Measurements from ENCODE around the gene FOS. TPM values are rescaled to one million over a fixed set of nuclear protein-coding genes. Genes with fewer than 3 reads are reported as not detected.
"Not testable (repeated sequence)": the region's sequence is repeated elsewhere in the genome, so short reads cannot be mapped to it uniquely, and the experiment has no call there.

FOS gene
- 12.7 and 15.5 TPM in 2 replicates for total RNA-seq

DNA sequence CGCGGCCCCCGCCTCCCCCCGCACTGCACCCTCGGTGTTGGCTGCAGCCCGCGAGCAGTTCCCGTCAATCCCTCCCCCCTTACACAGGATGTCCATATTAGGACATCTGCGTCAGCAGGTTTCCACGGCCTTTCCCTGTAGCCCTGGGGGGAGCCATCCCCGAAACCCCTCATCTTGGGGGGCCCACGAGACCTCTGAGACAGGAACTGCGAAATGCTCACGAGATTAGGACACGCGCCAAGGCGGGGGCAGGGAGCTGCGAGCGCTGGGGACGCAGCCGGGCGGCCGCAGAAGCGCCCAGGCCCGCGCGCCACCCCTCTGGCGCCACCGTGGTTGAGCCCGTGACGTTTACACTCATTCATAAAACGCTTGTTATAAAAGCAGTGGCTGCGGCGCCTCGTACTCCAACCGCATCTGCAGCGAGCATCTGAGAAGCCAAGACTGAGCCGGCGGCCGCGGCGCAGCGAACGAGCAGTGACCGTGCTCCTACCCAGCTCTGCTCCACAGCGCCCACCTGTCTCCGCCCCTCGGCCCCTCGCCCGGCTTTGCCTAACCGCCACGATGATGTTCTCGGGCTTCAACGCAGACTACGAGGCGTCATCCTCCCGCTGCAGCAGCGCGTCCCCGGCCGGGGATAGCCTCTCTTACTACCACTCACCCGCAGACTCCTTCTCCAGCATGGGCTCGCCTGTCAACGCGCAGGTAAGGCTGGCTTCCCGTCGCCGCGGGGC, at the start of gene FOS:
TSS of gene FOS (plus strand) at position 407 of the 731 bp plus-strand sequence. CDS start at position 562, 155 bp downstream.
- intact Hi-C loops (cut with micrococcal nuclease), result loop anchor here (1.0 to 5.0 kb wide), 7 partner anchors 16 to 1194 kb away; partner anchors contain the start of genes ALDH6A1, EIF2B2, LIN52 and TMED10

DNA sequence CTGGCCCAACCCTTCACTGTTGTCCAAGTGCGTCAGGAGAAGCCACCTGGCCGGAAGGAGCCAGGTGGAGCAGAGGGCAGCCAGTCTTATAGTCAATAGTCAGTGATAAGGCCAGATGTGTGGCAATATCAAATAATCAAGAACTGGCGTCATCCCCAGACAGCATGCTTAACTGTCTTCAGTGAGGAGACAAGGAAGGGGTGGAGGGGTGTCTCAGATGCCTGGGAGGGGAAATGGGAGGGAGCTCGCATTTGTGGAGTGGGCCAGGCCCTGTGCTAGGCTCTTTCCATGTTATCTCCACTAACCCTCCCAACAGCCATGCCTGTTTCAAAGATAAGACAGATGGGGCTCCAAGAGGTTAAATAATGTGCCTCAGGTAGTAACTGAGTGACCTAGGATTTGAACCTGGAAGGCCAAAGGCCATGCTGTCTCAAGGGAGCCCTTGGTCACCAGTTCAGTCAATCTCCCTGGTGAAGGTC, 48.9 kb upstream of the FOS start:
- intact Hi-C loops (cut with micrococcal nuclease), result loop anchor here (1.0 to 5.0 kb wide), 4 partner anchors 20 to 268 kb away; partner anchors contain the start of gene TMED10

DNA sequence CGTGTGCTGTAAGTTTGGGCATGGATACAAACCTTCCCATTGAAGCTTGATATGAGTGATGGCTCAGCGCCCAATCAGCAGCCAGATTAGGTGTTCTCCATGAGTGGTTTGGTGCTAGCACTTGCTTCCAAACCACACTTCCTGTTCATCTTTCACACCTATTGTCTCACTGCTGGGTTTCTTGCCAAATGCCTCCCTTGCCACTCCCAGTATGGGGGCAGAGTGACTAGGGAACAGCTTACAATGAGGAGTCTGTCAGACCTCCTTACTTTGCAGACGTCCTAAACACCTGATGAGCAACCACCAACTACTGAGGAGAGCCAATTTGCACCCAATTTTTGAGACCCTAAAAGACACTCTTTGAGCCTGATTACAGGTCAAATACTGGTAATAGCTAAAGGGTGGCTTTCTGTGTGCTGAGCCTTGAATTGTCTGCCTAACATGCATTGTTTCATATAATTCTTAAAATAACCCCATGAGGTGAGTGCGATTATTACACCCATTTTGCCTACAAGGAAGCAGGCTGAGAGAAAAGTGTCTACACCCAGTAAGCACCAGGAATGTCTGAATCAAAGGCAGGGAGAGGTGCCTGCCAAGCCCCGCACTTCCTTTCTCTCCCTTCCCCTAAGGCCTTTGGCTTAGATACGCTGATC, 48.4 kb upstream of the FOS start:
- intact Hi-C loops (cut with micrococcal nuclease), result loop anchor here (1.0 to 5.0 kb wide), 4 partner anchors 19 to 267 kb away; partner anchors contain the start of gene TMED10

DNA sequence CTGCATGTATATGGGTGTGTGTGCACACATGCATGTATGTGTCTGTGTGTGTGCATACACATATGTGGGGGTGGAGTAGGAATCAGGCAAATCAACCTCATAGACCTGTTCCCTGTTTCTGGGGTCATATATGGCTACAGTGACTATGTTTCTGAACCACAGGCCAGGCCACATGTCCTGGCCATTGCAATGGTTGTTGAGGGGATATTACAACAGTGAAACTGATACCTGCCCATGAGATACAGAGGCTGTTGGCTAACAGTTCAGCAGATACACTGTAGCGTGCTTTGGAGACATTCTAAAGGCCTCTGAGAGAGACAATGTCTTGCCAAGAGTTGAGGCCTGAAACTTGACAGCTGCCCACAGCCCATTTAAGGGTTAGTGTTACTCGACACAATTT, 47.3 kb upstream of the FOS start:
- intact Hi-C loops (cut with micrococcal nuclease), result loop anchor here (5.0 kb wide), 1 partner anchor 266 kb away; no protein-coding TSS in a partner anchor

DNA sequence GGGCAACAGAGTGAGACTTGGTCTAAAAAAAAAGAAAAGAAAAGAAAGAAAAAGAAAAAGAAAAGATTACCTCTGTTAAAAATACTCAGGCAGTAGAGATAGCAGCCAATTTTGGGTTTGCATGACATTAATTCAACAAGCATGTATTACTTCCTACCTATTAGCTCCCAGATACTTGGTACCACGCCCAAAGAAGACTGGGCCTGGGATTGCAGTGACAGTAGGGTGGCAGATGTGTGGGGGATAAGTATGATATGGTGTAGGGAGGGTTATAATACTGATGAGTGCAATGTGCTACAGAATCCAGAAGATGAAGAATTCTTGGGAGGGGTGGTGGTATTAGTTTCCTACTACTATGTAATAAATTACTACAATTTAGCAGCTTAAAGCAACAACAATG, 46.4 kb upstream of the FOS start:
- intact Hi-C loops (cut with micrococcal nuclease), result loop anchor here (1.0 to 5.0 kb wide), 2 partner anchors 64 to 265 kb away; no protein-coding TSS in a partner anchor

DNA sequence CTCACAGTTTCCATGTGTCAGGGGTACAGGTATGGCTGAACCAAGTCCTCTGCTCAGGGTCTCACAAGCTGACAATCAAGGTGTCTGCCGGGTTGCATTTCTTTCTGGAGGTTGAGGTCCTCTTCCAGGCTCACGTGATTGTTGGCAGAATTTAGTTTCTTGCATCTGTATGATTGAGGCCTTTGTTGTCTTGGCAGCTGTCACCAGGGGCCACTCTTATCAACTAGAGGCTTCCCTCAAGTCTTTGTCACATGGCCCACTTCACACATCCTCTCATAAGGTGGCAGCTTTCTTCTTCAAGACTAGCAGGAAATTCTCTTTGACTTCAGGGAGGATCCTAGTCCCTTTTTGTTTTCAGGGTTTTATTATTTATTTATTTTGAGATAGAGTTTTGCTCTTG, 46.0 kb upstream of the FOS start:
- intact Hi-C loops (cut with micrococcal nuclease), result loop anchor here (1.0 to 5.0 kb wide), 2 partner anchors 64 to 265 kb away; no protein-coding TSS in a partner anchor

DNA sequence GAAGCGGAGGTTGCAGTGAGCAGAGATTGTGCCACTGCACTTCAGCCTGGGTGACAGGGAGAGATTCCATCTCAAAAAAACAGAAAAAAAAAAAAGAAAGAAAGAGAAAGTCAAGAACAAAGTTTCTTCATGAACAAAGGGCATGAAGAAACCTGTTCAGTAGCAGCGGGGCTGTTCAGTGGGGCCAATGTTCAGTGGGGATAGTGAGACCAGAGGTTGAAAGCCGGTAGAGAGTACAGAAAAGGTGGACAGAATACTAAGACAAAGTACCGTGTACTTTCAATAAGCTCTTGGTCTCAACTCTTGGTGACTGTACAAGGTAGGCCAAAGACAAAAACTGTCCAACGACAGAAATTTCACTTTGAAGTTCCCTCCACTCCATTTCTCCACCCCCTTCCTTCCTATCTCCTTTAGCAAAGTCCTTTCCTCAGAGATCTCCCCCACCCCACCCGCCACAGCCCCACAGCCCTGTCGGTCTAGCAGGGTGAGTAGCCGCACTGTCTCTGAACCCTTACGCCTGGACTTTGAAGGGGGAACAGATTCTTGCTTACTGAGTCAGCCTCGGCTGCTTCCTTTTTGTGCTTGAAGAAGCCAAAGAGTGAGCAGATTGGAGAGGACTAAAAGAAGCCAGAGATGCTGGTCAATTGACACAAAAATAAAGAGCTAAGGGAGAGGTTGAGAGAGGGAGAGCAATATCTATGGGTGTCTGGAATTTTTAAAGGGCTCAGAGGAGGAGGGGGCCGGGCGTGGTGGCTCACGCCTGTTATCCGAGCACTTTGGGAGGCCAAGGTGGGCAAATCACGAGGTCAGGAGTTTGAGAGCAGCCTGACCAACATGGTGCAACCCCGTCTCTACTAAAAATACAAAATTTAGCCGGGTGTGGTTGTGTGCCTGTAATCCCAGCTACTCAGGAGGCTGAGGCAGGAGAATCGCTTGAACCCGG, 44.2 kb upstream of the FOS start:
- intact Hi-C loops (cut with micrococcal nuclease), result loop anchor here (5.0 kb wide), 1 partner anchor 263 kb away; no protein-coding TSS in a partner anchor

DNA sequence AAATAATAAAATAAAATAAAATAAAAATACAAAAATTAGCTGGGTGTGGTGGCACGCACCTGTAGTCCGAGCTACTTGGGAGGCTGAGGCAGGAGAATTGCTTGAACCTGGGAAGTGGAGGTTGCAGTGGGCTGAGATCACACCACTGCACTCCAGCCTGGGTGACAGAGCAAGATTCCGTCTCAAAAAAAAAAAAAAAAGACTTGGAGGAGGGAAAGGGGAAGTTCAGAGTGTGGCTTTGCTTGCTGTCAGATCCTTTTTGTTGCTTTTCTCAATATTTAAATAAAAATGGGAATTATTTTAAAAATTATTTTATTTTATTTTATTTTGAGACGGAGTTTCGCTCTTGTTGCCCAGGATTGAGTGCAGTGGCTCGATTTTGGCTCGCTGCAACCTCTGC, 43.4 kb upstream of the FOS start:
- intact Hi-C loops (cut with micrococcal nuclease), result not testable (repeated sequence)

DNA sequence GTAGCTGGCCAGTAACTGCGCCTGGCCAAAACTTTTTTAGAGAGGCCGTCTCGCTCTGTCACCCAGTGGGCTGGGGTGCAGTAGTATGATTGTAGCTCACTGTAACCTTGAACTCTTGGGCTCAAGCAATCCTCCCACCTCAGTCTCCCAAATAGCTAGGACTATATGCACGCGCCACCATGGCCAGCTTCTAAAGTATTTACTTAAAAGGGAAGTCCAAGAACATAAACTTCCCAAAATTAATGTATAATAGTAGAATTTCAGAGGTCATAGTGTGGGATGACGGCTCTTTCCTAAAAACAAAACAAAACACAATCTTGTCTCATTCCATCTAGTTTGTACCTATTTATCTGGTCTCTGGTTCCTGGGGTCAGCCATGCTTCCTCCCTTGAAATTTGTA, 42.2 kb upstream of the FOS start:
- intact Hi-C loops (cut with micrococcal nuclease), result no loop called here

DNA sequence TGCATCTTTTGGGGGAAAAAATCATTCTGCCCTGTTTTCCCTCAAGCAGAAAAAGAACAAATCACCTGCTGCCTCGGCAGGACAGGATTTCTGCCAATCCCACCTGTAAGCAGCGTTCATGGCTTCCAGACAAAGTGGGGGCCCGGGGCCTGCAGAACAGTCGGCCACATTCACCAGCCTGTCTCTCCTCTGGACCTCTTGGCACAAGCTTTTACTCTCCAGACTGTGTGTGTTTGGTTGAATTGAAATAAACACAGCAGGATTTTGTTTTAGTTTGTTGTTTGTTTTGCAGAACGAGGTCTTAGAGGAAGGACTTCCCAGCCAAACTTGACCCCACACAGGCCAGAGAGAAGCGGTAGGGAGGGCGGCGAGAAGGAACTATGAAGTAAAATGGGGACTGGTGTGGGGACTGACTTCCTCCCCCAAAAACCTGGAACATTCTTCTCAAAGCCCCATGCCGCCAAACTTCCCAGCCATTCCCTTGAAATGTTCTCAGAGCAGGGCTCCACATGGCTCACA, 41.7 kb upstream of the FOS start:
- intact Hi-C loops (cut with micrococcal nuclease), result no loop called here

DNA sequence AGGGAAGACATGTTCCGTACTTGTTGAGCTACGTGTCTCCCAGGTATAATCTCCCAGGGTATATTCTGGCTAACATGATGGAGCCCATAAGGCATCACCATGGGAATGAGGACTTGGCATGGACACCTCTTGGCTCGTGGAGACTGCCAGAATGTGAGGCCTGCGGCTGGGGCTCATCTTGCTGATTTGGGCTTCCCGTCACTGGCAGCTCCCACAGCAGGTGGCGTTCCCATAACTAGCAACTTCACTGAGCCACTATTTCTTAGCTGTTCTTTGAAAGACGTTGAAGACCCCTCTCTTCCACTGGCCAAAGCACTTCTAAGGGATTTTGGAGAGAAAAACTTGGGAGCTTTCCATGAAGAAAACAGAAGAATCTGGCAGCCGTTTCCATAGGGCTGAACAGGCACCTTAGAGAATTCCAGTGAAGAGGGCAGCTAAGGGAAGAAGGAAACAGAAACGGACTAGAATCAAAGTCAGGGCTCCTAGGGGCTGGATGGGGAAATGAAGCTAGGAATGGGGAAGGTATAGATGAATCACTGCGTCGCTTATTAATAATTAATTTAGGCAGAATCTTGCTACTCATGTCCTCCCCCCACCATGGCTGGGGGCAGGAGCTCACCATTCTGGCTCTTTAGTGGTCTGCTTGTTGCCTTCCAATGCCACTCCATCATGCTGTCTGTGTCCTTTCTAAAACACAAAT, 39.7 kb upstream of the FOS start:
- intact Hi-C loops (cut with micrococcal nuclease), result no loop called here

DNA sequence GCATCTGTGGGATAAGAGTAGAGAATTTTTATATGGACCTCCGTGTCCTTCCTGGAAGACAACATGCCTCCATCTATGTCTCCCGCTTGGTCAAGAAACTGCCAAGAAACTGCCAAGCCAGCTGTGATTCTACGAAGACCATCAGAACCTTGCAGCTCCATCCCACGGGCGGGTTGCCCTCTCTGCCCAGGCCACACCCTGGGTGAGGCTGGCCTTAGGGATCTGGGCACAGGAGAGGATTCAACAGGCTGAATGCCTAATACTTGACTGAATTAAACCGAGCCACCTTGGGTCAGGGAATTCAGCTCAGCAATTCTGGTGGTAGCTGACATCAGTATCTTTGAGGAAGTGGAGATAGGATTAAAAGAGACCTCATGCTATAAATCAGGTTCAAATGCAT, 37.8 kb upstream of the FOS start:
- intact Hi-C loops (cut with micrococcal nuclease), result no loop called here

DNA sequence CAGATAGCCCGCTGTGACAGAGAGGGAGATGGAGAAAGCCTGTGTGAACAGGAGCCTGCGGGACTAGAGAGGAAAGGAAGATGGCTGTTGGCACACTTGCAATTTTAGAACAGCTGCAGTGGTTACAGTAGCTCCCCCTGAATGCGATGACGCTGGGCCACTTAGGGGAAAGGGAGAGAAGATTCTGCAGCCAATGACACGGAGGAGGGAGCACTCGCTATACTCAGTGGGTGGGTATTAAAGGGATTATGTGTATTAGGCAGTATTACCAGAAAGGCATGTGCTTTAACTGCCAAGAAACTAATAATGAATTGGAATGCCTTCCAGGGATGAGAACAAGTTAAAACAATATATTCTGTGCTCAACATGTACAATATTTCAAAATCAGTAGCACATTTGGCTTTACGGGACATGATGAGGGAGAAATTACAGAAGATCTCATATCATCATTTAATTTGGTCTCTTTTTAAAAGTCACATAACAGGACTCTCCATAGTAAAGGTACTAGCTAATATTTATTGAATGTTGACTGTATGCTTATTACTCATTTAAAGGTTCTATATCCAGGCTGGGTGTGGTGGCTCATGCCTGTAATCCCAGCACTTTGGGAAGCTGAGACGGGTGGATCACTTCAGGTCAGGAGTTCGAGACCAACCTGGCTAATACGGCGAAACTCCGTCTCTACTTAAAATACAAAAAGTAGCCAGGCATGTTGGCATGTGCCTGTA, 35.9 kb upstream of the FOS start:
- intact Hi-C loops (cut with micrococcal nuclease), result no loop called here

DNA sequence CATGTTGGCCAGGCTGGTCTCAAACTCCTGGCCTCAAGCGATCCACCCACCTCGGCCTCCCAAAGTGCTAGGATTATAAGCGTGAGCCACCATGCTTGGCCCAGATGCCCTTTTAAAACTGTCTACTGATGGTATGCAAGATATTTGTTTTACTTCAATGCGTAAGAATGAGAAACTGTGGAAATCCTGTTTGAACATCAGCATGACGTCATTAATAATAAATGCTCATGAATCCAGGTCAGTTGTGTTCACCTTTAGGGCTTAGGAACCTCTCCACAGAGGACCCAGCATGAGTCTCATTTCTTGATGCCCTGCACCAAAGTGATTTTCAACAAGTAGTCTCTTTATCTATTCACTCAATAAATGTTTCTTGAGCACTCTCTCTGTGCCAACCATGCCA, 34.5 kb upstream of the FOS start:
- intact Hi-C loops (cut with micrococcal nuclease), result no loop called here

DNA sequence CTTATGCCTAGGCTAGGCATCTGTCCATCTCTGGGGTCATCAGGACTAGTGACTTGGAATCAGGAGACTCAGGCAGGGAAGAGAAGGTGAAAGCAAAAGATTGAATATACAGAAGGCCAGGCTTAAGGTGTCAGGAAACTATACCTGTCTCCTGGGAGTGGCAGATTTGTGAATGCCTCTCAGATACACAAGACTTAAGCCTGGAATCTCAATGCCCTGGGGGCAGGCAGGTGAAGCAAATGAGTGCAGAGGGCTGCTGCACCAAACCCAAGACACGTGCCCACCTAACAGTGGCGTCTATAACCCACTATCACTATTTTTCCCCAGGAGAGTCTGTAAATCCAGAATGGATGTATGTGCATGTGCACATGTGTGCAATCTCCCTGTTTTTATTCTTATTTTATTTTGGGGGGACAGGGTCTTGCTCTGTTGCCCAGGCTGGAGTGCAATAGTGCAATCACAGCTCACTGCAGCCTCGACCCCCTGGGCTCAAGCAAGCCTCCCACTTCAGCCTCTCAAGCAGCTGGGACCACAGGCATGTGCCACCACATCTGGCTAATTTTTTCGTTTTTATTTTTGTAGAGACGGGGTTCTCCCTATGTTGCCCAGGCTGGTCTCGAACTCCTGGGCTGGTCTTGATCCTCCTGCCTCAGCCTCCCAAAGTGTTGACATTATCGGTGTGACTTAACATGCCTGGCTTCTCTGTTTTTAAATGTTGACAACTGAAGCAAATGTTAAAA, 31.9 kb upstream of the FOS start:
- intact Hi-C loops (cut with micrococcal nuclease), result loop anchor here (1.0 to 5.0 kb wide), 4 partner anchors 42 to 296 kb away; no protein-coding TSS in a partner anchor

DNA sequence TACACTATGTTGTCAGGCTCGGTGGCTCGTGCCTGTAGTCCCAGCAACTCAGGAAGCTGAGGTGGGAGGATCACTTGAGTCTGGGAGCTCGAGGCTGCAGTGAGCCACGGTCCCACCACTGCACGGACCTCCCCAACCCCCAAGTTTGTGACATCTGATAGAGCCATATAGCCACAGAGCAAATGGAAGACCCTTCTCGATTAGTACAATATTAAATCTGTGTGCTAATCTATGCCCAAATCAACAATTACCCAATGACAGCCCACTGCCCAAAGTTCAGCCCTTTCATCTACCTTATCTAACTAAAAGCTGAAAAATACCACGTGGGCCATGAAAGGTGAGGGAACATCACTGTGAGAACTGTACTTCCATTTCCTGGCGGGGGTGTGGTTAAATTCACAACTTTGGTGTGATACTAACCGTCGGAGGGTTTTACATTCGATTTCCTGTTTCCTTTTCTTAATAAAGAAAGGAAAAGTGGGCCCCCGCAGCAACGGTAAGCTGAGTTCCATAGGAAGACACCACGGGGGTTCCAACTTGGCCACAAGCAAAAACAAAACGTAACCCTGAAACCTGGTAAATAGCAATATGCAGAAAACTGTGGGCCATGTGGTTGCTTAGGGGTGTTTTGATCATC, 31.2 kb upstream of the FOS start:
- intact Hi-C loops (cut with micrococcal nuclease), result loop anchor here (1.0 to 5.0 kb wide), 4 partner anchors 43 to 295 kb away; no protein-coding TSS in a partner anchor

DNA sequence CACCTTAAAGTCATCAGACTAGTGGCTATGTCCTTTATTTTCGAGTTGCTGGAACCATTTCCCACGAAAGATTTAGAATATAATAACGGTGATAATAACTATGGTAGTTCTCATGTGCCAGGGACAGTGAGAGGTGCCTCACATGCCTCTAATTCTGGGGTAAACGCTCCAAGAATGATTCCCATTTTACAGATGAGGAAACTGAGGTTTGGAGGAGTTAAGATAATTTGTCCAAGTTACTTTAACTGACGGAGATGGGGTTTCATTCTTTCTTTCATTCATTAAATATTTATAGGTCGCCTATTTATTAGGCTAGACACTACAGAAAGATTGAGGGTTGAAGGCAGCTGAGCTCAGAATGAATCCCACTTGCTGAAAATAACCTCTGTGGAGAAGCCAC, 30.7 kb upstream of the FOS start:
- intact Hi-C loops (cut with micrococcal nuclease), result loop anchor here (1.0 to 5.0 kb wide), 5 partner anchors 43 to 319 kb away; no protein-coding TSS in a partner anchor
